HG02981 (cell line): ENCODE data around the gene PAPOLA.
A peak's percentile ranks its signal among the peaks of the same experiment; 100 is the strongest.
"Not testable (repeated sequence)": the region's sequence is repeated elsewhere in the genome, so short reads cannot be mapped to it uniquely, and the experiment has no call there.

Experiments used
- ATAC-seq: cut with Tn5 transposase; IDR thresholded peaks from one replicate; pipeline ENCODE4 v1.9.1; 2021; ENCODE audit warnings: mild to moderate bottlenecking, moderate library complexity; ENCODE audit not compliant: unreplicated experiment

Gene PAPOLA

GRCh38 chr14:96501740-96502620, at the start of gene PAPOLA:
Gene PAPOLA (plus strand): TSS chr14:96502382. CDS start chr14:96502593, 211 bp downstream.
- peak; percentile 90 for ATAC-seq

- no peak for ATAC-seq
Observed at GRCh38 chr14:96452684-96453083, 49.5 kb upstream of the PAPOLA start.

GRCh38 chr14:96455588-96455987, 46.6 kb upstream of the PAPOLA start:
- no peak for ATAC-seq

GRCh38 chr14:96459851-96460250, 42.3 kb upstream of the PAPOLA start:
- no peak for ATAC-seq

- no peak for ATAC-seq
Observed at GRCh38 chr14:96461950-96462798, 40.0 kb upstream of the PAPOLA start.

- no peak for ATAC-seq
Observed at GRCh38 chr14:96464136-96464535, 38.0 kb upstream of the PAPOLA start.

GRCh38 chr14:96466918-96467317, 35.3 kb upstream of the PAPOLA start:
- ATAC-seq: no peak

- no peak for ATAC-seq
Observed at GRCh38 chr14:96470331-96470730, 31.9 kb upstream of the PAPOLA start.

GRCh38 chr14:96470967-96471366, 31.2 kb upstream of the PAPOLA start:
- ATAC-seq: not testable (repeated sequence)

GRCh38 chr14:96478119-96478518, 24.1 kb upstream of the PAPOLA start:
- ATAC-seq: no peak

- no peak for ATAC-seq
Observed at GRCh38 chr14:96479435-96480146, 22.6 kb upstream of the PAPOLA start.

GRCh38 chr14:96481731-96482314, 20.4 kb upstream of the PAPOLA start:
- no peak for ATAC-seq

- no peak for ATAC-seq
Observed at GRCh38 chr14:96482986-96483385, 19.2 kb upstream of the PAPOLA start.

GRCh38 chr14:96484399-96484798, 17.8 kb upstream of the PAPOLA start:
- no peak for ATAC-seq

GRCh38 chr14:96486705-96487104, 15.5 kb upstream of the PAPOLA start:
- peak; percentile 57 for ATAC-seq

- no peak for ATAC-seq
Observed at GRCh38 chr14:96489327-96489726, 12.9 kb upstream of the PAPOLA start.

GRCh38 chr14:96493178-96493577, 9.0 kb upstream of the PAPOLA start:
- ATAC-seq: no peak

GRCh38 chr14:96494331-96494730, 7.9 kb upstream of the PAPOLA start:
- ATAC-seq: no peak

GRCh38 chr14:96497087-96497486, 5.1 kb upstream of the PAPOLA start:
- no peak for ATAC-seq

- ATAC-seq: no peak
Observed at GRCh38 chr14:96497586-96497985, 4.6 kb upstream of the PAPOLA start.
